Mesendoderm (in vitro differentiated cells): ENCODE measurements around the gene SMPDL3A. TPM values are rescaled to one million over a fixed set of nuclear protein-coding genes. Genes with fewer than 3 reads are reported as not detected.

ENCODE experiments used
- DNase-seq: peaks from one replicate; pipeline ENCODE4 v3.0.0; 2013
- H2AK5ac ChIP-seq: 2 replicates; pipeline ENCODE4 v1.6.1; 2013; ENCODE audit warnings: low read length, inconsistent platforms
- H2BK120ac ChIP-seq: 2 replicates; pipeline ENCODE4 v1.6.1; 2013; ENCODE audit warnings: low read depth, mild to moderate bottlenecking, low read length, moderate library complexity, mixed read lengths
- H2BK15ac ChIP-seq: replicated peaks from 2 replicates; pipeline ENCODE4 v1.6.1; 2013; ENCODE audit warnings: low read depth, mild to moderate bottlenecking, moderate library complexity
- H2BK5ac ChIP-seq: 2 replicates; pipeline ENCODE4 v1.6.1; 2013; ENCODE audit warnings: low read length, inconsistent platforms
- H3K18ac ChIP-seq: 2 replicates; pipeline ENCODE4 v1.6.1; 2013; ENCODE audit warnings: mild to moderate bottlenecking, low read length, mixed read lengths
- H3K23ac ChIP-seq: one replicate; pipeline ENCODE4 v1.6.1; 2013; ENCODE audit warnings: low read length
- H3K27ac ChIP-seq: 2 replicates; pipeline ENCODE4 v1.5.1; 2013; ENCODE audit warnings: low read depth, mild to moderate bottlenecking, inconsistent platforms, low read length, moderate library complexity
- H3K27me3 ChIP-seq: 2 replicates; pipeline ENCODE4 v1.6.1; 2013; ENCODE audit warnings: low read length, control low read depth, mild to moderate bottlenecking, inconsistent platforms; ENCODE audit not compliant: insufficient read depth, poor library complexity
- H3K36me3 ChIP-seq: 2 replicates; pipeline ENCODE4 v1.6.1; 2013; ENCODE audit warnings: low read length, inconsistent platforms; ENCODE audit not compliant: control insufficient read depth, insufficient read depth
- H3K4ac ChIP-seq: one replicate; pipeline ENCODE4 v1.6.1; 2013; ENCODE audit warnings: low read depth, mild to moderate bottlenecking, low read length, moderate library complexity
- H3K4me1 ChIP-seq: 2 replicates; pipeline ENCODE4 v1.6.1; 2013; ENCODE audit warnings: low read depth, low read length, inconsistent platforms; ENCODE audit not compliant: control insufficient read depth
- H3K4me2 ChIP-seq: 2 replicates; pipeline ENCODE4 v1.6.1; 2013; ENCODE audit warnings: low read length
- H3K4me3 ChIP-seq: 2 replicates; pipeline ENCODE4 v1.5.1; 2013; ENCODE audit warnings: mild to moderate bottlenecking, low read length
- H3K56ac ChIP-seq: one replicate; pipeline ENCODE4 v1.6.1; 2013; ENCODE audit warnings: low read length
- H3K79me1 ChIP-seq: 2 replicates; pipeline ENCODE4 v1.6.1; 2013; ENCODE audit warnings: low read length, inconsistent platforms
- H3K79me2 ChIP-seq: 2 replicates; pipeline ENCODE4 v1.6.1; 2013; ENCODE audit warnings: mild to moderate bottlenecking, low read length; ENCODE audit not compliant: control insufficient read depth, insufficient read depth
- H3K9ac ChIP-seq: 2 replicates; pipeline ENCODE4 v1.6.1; 2013; ENCODE audit warnings: low read length, inconsistent platforms
- H4K5ac ChIP-seq: one replicate; pipeline ENCODE4 v1.6.1; 2013; ENCODE audit warnings: low read length
- H4K8ac ChIP-seq: one replicate; pipeline ENCODE4 v1.6.1; 2013; ENCODE audit warnings: low read depth, mild to moderate bottlenecking, control low read depth, low read length, moderate library complexity
- WGBS: extraction: QIAGEN DNeasy Blood & Tissue Kit; methylation state at CpG from one replicate; pipeline ENCODE4 v1.1.7; 2013; ENCODE audit warnings: low lambda C conversion rate, missing lambda C conversion rate; ENCODE audit not compliant: insufficient coverage; ENCODE audit errors: extremely low coverage; 5-methylcytosine and 5-hydroxymethylcytosine counted together
- small RNA-seq: library from polyadenylated mRNA; stranded (forward); fragments of <200 nt; extraction: miRNeasy Mini kit (QIAGEN cat#:217004); gene quantifications from one replicate; pipeline ENCODE3, GENCODE V24; 2013; ENCODE audit not compliant: insufficient read depth

The SMPDL3A gene

GRCh38 chr6:122845916-122846612, 57.0 kb downstream of the SMPDL3A start:
- no peak overlapping the region for H2BK15ac ChIP-seq
- no peak overlapping the region for H3K4me2 ChIP-seq
- H4K5ac ChIP-seq = no peak overlapping the region
- no peak overlapping the region for H3K4ac ChIP-seq
- H2AK5ac ChIP-seq = no peak overlapping the region
- no peak overlapping the region for H3K23ac ChIP-seq
- H3K4me3 ChIP-seq = no peak overlapping the region
- no peaks in the 10 kb centered on the region for H3K36me3 ChIP-seq
- H3K4me1 ChIP-seq = no peaks in the 10 kb centered on the region
- no peaks in the 10 kb centered on the region for H3K79me1 ChIP-seq
- WGBS = no CpG with 5 or more reads among the region's 3 CpGs
- no peaks in the 10 kb centered on the region for H3K27me3 ChIP-seq
- H4K8ac ChIP-seq = no peak overlapping the region
- H2BK120ac ChIP-seq = no peak overlapping the region
- H2BK5ac ChIP-seq = no peak overlapping the region
- no peak overlapping the region for H3K27ac ChIP-seq
- no peak overlapping the region for H3K9ac ChIP-seq
- DNase-seq = no peak
- no peaks in the 10 kb centered on the region for H3K79me2 ChIP-seq
- H3K56ac ChIP-seq = no peak overlapping the region
- H3K18ac ChIP-seq = no peak overlapping the region

DNA sequence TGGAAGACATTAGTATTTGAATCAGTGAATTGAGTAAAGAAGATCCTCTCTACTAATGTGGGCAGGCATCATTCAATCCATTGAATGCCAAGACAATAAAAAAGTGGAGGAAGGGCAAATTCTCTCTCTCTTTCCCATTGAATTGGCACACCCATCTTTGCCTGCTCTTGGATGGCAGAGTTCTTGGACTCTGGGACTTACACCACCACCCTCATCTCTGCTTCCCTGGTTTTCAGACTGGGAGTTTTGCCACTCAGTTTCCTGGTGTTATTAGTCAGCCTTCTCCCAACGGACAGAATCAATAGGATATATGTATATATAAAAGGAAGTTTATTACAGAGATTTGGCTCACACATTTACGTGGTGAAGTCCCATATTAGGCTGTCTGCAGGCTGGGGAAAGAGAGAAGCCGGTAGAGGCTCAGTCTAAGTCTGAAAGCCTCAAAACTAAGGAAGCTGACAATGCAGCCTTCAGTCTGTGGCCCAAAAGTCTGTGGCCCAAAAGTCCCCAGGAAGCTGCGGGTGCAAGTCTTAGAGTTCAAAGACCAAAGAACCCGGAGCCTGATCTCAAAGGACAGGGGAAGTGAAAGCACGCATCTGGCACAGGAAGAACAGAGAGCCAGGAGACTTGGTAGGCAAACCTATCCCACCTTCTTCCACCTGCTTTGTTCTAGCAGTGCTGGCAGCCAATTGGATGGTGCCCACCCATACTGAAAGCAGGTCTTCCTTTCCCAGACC, 64.4 kb downstream of the SMPDL3A start:
- H2BK5ac ChIP-seq = no peak overlapping the region
- no peak overlapping the region for H3K56ac ChIP-seq
- no peaks in the 10 kb centered on the region for H3K4me1 ChIP-seq
- no peak overlapping the region for H3K4ac ChIP-seq
- no peak overlapping the region for H2AK5ac ChIP-seq
- H3K27me3 ChIP-seq = no peaks in the 10 kb centered on the region
- no peaks in the 10 kb centered on the region for H3K79me1 ChIP-seq
- no peak overlapping the region for H2BK120ac ChIP-seq
- no peak overlapping the region for H3K4me2 ChIP-seq
- no peaks in the 10 kb centered on the region for H3K79me2 ChIP-seq
- no peak overlapping the region for H2BK15ac ChIP-seq
- WGBS = no CpG with 5 or more reads among the region's 6 CpGs
- H3K36me3 ChIP-seq = no peaks in the 10 kb centered on the region
- H3K4me3 ChIP-seq = no peak overlapping the region
- H3K27ac ChIP-seq = no peak overlapping the region
- H3K18ac ChIP-seq = no peak overlapping the region
- no peak overlapping the region for H3K23ac ChIP-seq
- no peak overlapping the region for H3K9ac ChIP-seq
- no peak overlapping the region for H4K8ac ChIP-seq
- no peak for DNase-seq
- H4K5ac ChIP-seq = no peak overlapping the region

Small RNA genes within 50 kb of the gene (small RNA-seq; reads per million reads assigned to genes)
- not detected for gene RN7SL564P
